ACC112 (cell line): ENCODE results near the gene ALK.

Experiments
- H2AFZ ChIP-seq: fragments of 200-600 bp; sonication (generic); one replicate; pipeline ENCODE4 v1.6.0; 2017; ENCODE audit warnings: antibody characterized with exemption, low read length; ENCODE audit not compliant: unreplicated experiment
- H3K27ac ChIP-seq: fragments of 200-600 bp; sonication (generic); 2 replicates; pipeline ENCODE4 v1.5.1; 2014; ENCODE audit warnings: low read depth, mild to moderate bottlenecking, antibody characterized with exemption, low read length, moderate library complexity
- H3K27me3 ChIP-seq: fragments of 200-600 bp; sonication (generic); 2 replicates; pipeline ENCODE4 v1.6.1; 2014; ENCODE audit warnings: mild to moderate bottlenecking, antibody characterized with exemption, low read length, moderate library complexity, mixed read lengths; ENCODE audit not compliant: insufficient read depth
- H3K36me3 ChIP-seq: fragments of 200-600 bp; sonication (generic); 2 replicates; pipeline ENCODE4 v1.6.1; 2016; ENCODE audit warnings: mild to moderate bottlenecking, antibody characterized with exemption, low read length, moderate library complexity, mixed read lengths; ENCODE audit not compliant: insufficient read depth
- H3K4me1 ChIP-seq: fragments of 200-600 bp; sonication (generic); one replicate; pipeline ENCODE4 v1.6.1; 2016; ENCODE audit warnings: low read length, mixed read lengths; ENCODE audit not compliant: insufficient read depth, unreplicated experiment, control insufficient read depth
- H3K4me3 ChIP-seq: fragments of 200-600 bp; sonication (generic); 2 replicates; pipeline ENCODE4 v1.5.1; 2014; ENCODE audit warnings: mild to moderate bottlenecking, low read depth, low read length
- H3K79me2 ChIP-seq: fragments of 200-600 bp; sonication (generic); one replicate; pipeline ENCODE4 v1.6.0; 2016; ENCODE audit warnings: low read length; ENCODE audit not compliant: control insufficient read depth, unreplicated experiment, insufficient read depth

ALK gene

GRCh38 chr2:29307519-29307918 is 613.9 kb downstream of the ALK start:
- Histone ChIP-seq H3K4me1 (no peaks in the 10 kb centered on the region), H3K4me3 (no peak overlapping the region), H2AFZ (no peak overlapping the region), H3K36me3 (no peaks in the 10 kb centered on the region), H3K27ac (no peak overlapping the region), H3K79me2 (no peaks in the 10 kb centered on the region), H3K27me3 (peaks cover 26% of the 10 kb centered on the region)

GRCh38 chr2:29305762-29306161 is 615.6 kb downstream of the ALK start:
- Histone ChIP-seq H3K36me3 (no peaks in the 10 kb centered on the region), H2AFZ (no peak overlapping the region), H3K4me1 (no peaks in the 10 kb centered on the region), H3K27ac (no peak overlapping the region), H3K79me2 (no peaks in the 10 kb centered on the region), H3K4me3 (no peak overlapping the region), H3K27me3 (peaks cover 29% of the 10 kb centered on the region)

- H3K79me2 ChIP-seq, result no peaks in the 10 kb centered on the region
- no peak overlapping the region for H3K4me3 ChIP-seq
- H2AFZ ChIP-seq, result no peak overlapping the region
- no peaks in the 10 kb centered on the region for H3K4me1 ChIP-seq
- H3K27ac ChIP-seq, result no peak overlapping the region
- H3K27me3 ChIP-seq, result peaks cover 29% of the 10 kb centered on the region
- H3K36me3 ChIP-seq, result no peaks in the 10 kb centered on the region
Measured at GRCh38 chr2:29304399-29305060, 616.9 kb downstream of the ALK start.

GRCh38 chr2:29296585-29296984 is 624.8 kb downstream of the ALK start:
- no peaks in the 10 kb centered on the region for H3K36me3 ChIP-seq
- no peak overlapping the region for H3K4me3 ChIP-seq
- no peaks in the 10 kb centered on the region for H3K79me2 ChIP-seq
- no peak overlapping the region for H3K27ac ChIP-seq
- no peaks in the 10 kb centered on the region for H3K4me1 ChIP-seq
- H3K27me3 ChIP-seq, result peaks cover 87% of the 10 kb centered on the region
- no peak overlapping the region for H2AFZ ChIP-seq

GRCh38 chr2:29295845-29296244 is 625.5 kb downstream of the ALK start:
- no peak overlapping the region for H3K4me3 ChIP-seq
- H3K27ac ChIP-seq, result no peak overlapping the region
- H3K79me2 ChIP-seq, result no peaks in the 10 kb centered on the region
- no peak overlapping the region for H2AFZ ChIP-seq
- H3K4me1 ChIP-seq, result no peaks in the 10 kb centered on the region
- peaks cover 82% of the 10 kb centered on the region for H3K27me3 ChIP-seq
- no peaks in the 10 kb centered on the region for H3K36me3 ChIP-seq

GRCh38 chr2:29293830-29294438 is 627.5 kb downstream of the ALK start:
- no peak overlapping the region for H3K27ac ChIP-seq
- no peak overlapping the region for H3K4me3 ChIP-seq
- H3K79me2 ChIP-seq, result no peaks in the 10 kb centered on the region
- H2AFZ ChIP-seq, result no peak overlapping the region
- no peaks in the 10 kb centered on the region for H3K4me1 ChIP-seq
- H3K27me3 ChIP-seq, result peaks cover 76% of the 10 kb centered on the region
- no peaks in the 10 kb centered on the region for H3K36me3 ChIP-seq

GRCh38 chr2:29290293-29291047 is 630.9 kb downstream of the ALK start:
- Histone ChIP-seq H3K27ac (no peak overlapping the region), H3K4me3 (no peak overlapping the region), H2AFZ (no peak overlapping the region), H3K79me2 (no peaks in the 10 kb centered on the region), H3K4me1 (no peaks in the 10 kb centered on the region), H3K36me3 (no peaks in the 10 kb centered on the region), H3K27me3 (peaks cover 61% of the 10 kb centered on the region)

- Histone ChIP-seq H3K36me3 (no peaks in the 10 kb centered on the region), H2AFZ (no peak overlapping the region), H3K27me3 (peaks cover 67% of the 10 kb centered on the region), H3K4me1 (no peaks in the 10 kb centered on the region), H3K79me2 (no peaks in the 10 kb centered on the region), H3K27ac (no peak overlapping the region), H3K4me3 (no peak overlapping the region)
Measured at GRCh38 chr2:29284671-29285070, 636.7 kb downstream of the ALK start.

- Histone ChIP-seq H2AFZ (no peak overlapping the region), H3K27ac (no peak overlapping the region), H3K36me3 (no peaks in the 10 kb centered on the region), H3K4me1 (no peaks in the 10 kb centered on the region), H3K4me3 (no peak overlapping the region), H3K27me3 (peaks cover 81% of the 10 kb centered on the region), H3K79me2 (no peaks in the 10 kb centered on the region)
Measured at GRCh38 chr2:29281916-29282247, 639.5 kb downstream of the ALK start.

GRCh38 chr2:29281086-29281915 is 640.1 kb downstream of the ALK start:
- Histone ChIP-seq H3K27ac (no peak overlapping the region), H3K27me3 (peaks cover 86% of the 10 kb centered on the region), H3K4me1 (no peaks in the 10 kb centered on the region)

More at GRCh38 chr2:29281086-29281915, 640.1 kb downstream of the ALK start:
- Histone ChIP-seq H3K79me2 (no peaks in the 10 kb centered on the region), H3K4me3 (no peak overlapping the region; the same call in 1 of the 2 replicates), H2AFZ (no peak overlapping the region), H3K36me3 (no peaks in the 10 kb centered on the region)
